HG02610 (cell line): Measurements from ENCODE around the gene CRABP1.

Experiments
- ATAC-seq: cut with Tn5 transposase; IDR thresholded peaks from one replicate; pipeline ENCODE4 v1.9.1; 2021; ENCODE audit warnings: mild to moderate bottlenecking, moderate library complexity; ENCODE audit not compliant: unreplicated experiment

CRABP1 gene

GRCh38 chr15:78397382-78397781 lies 57.2 kb downstream of the CRABP1 start:
- no peak for ATAC-seq
